Lower leg skin (tissue), 4 donors: ENCODE results near the gene TPO. TPM values are rescaled to one million over a fixed set of nuclear protein-coding genes. Genes with fewer than 3 reads are reported as not detected.

Source experiments
- DNase-seq, 2 donors: peaks; one replicate each; pipeline ENCODE4 v3.0.0-alpha.2; 2019; ENCODE audit warnings: low spot score in 2 of 2
- H3K4me3 ChIP-seq: fragments of 200-600 bp; sonication (generic); 2 replicates; pipeline ENCODE4 v1.5.1; 2017; ENCODE audit warnings: mild to moderate bottlenecking, low read depth; ENCODE audit not compliant: poor library complexity, severe bottlenecking
- CTCF ChIP-seq, 3 donors: fragments of 450-650 bp; IDR thresholded peaks; one replicate each; pipeline ENCODE4 v1.5.1; 2016; ENCODE audit warnings: antibody characterized with exemption in 3 of 3, mild to moderate bottlenecking in 3 of 3, moderate library complexity in 2 of 3
- POLR2A ChIP-seq, 2 donors: fragments of 450-650 bp; IDR thresholded peaks; one replicate each; pipeline ENCODE4 v1.6.1; 2016 to 2017; ENCODE audit warnings: antibody characterized with exemption in 2 of 2, mild to moderate bottlenecking in 1 of 2, moderate library complexity in 1 of 2
- WGBS, 2 donors: methylation state at CpG; one replicate each; pipeline ENCODE4 v1.1.5; 2018; 5-methylcytosine and 5-hydroxymethylcytosine counted together
- intact Hi-C: fragments of 100-400 bp; cut with DNase I; formaldehyde crosslinking; loops from one replicate; pipeline ENCODE4 v1.15.0; 2023; ENCODE audit warnings: low total_unique reads
- total RNA-seq, 4 donors: library from RNA; depleted of rRNA; stranded (reverse); fragments of >200 nt; gene quantifications; one replicate each; pipeline ENCODE4 v1.1.0, GENCODE V29; 2016

The TPO gene
- total RNA-seq, 4 donors from 2014 or later: 0.64 to 5.9 (median 2.2) TPM

- no peak overlapping the region for H3K4me3 ChIP-seq
- DNase-seq: no peak
- TF ChIP-seq CTCF (IDR thresholded peaks at IDR 0.05): no peak
- no peak for TF ChIP-seq POLR2A (IDR thresholded peaks at IDR 0.05)
- intact Hi-C loops: no loop called here
- 90 to 96% methylated on average over 2 of the region's 2 CpGs for WGBS, 2 donors
Observed at GRCh38 chr2:1393321-1393720, 19.9 kb upstream of the TPO start.

- WGBS, 2 donors: 76 to 81% methylated on average over 7 of the region's 7 CpGs
- TF ChIP-seq CTCF (IDR thresholded peaks at IDR 0.05) (no peak), POLR2A (IDR thresholded peaks at IDR 0.05) (no peak)
- H3K4me3 ChIP-seq: no peak overlapping the region
- intact Hi-C loops: no loop called here
- no peak for DNase-seq
Observed at GRCh38 chr2:1394709-1395408, 18.4 kb upstream of the TPO start.

- intact Hi-C loops: no loop called here
- 54 to 59% methylated on average over 3 to 4 of the region's 4 CpGs for WGBS, 2 donors
- TF ChIP-seq POLR2A (IDR thresholded peaks at IDR 0.05) (no peak), CTCF (IDR thresholded peaks at IDR 0.05) (no peak)
- DNase-seq: peak in 1 of 2 donors; percentile 9
- no peak overlapping the region for H3K4me3 ChIP-seq
Observed at GRCh38 chr2:1397350-1397749, 15.9 kb upstream of the TPO start.

- 69 to 71% methylated on average over 7 of the region's 7 CpGs for WGBS, 2 donors
- DNase-seq: no peak
- intact Hi-C loops: no loop called here
- no peak overlapping the region for H3K4me3 ChIP-seq
- TF ChIP-seq POLR2A (IDR thresholded peaks at IDR 0.05): no peak
- no peak for TF ChIP-seq CTCF (IDR thresholded peaks at IDR 0.05)
Observed at GRCh38 chr2:1398191-1398590, 15.1 kb upstream of the TPO start.

GRCh38 chr2:1400943-1401735, 12.1 kb upstream of the TPO start:
- no peak for DNase-seq
- TF ChIP-seq POLR2A (IDR thresholded peaks at IDR 0.05): no peak
- TF ChIP-seq CTCF (IDR thresholded peaks at IDR 0.05): no peak
- intact Hi-C loops: no loop called here
- 74 to 79% methylated on average over 8 of the region's 8 CpGs for WGBS, 2 donors
- H3K4me3 ChIP-seq: no peak overlapping the region
